Glutamatergic neuron (in vitro differentiated cells): ENCODE measurements around the gene ACKR1. TPM values are rescaled to one million over a fixed set of nuclear protein-coding genes. Genes with fewer than 3 reads are reported as not detected.

ENCODE experiments used
- DNase-seq: peaks from one replicate; pipeline ENCODE4 v3.0.0; 2022
- H3K27ac Mint-ChIP-seq: one replicate; pipeline ENCODE4 v1.8.0; 2020; ENCODE audit warnings: mild to moderate bottlenecking, mixed read lengths, inconsistent platforms; ENCODE audit not compliant: unreplicated experiment
- H3K27me3 Mint-ChIP-seq: one replicate; pipeline ENCODE4 v1.8.0; 2020; ENCODE audit warnings: mild to moderate bottlenecking, moderate library complexity, mixed read lengths, inconsistent platforms; ENCODE audit not compliant: unreplicated experiment
- H3K36me3 Mint-ChIP-seq: one replicate; pipeline ENCODE4 v1.8.0; 2020; ENCODE audit warnings: mild to moderate bottlenecking, mixed read lengths, inconsistent platforms; ENCODE audit not compliant: unreplicated experiment
- H3K4me1 Mint-ChIP-seq: one replicate; pipeline ENCODE4 v1.8.0; 2020; ENCODE audit warnings: mild to moderate bottlenecking, low read depth, mixed read lengths, inconsistent platforms; ENCODE audit not compliant: unreplicated experiment
- H3K4me3 Mint-ChIP-seq: one replicate; pipeline ENCODE4 v1.8.0; 2020; ENCODE audit warnings: mild to moderate bottlenecking, mixed read lengths, inconsistent platforms; ENCODE audit not compliant: unreplicated experiment
- H3K9me3 Mint-ChIP-seq: one replicate; pipeline ENCODE4 v1.8.0; 2020; ENCODE audit warnings: mild to moderate bottlenecking, moderate library complexity, mixed read lengths, inconsistent platforms; ENCODE audit not compliant: unreplicated experiment
- total RNA-seq: library from RNA; stranded (reverse); fragmentation: NEBNext Ultra II Directional; extraction: Animal tissue kit (Norgen Biotek cat#: 25700); gene quantifications from one replicate; pipeline ENCODE4 v1.2.1, GENCODE V29; 2021; ENCODE audit not compliant: unreplicated experiment
- TF ChIP-seq, protein P1 (sequence below): fragments of 200-600 bp; sonication (generic); IDR thresholded peaks from one replicate; pipeline ENCODE4 v1.5.0; 2021; ENCODE audit not compliant: partially characterized antibody, unreplicated experiment

The ACKR1 gene
- total RNA-seq, 1 donor from 2014 or later: 13.5 TPM

DNA sequence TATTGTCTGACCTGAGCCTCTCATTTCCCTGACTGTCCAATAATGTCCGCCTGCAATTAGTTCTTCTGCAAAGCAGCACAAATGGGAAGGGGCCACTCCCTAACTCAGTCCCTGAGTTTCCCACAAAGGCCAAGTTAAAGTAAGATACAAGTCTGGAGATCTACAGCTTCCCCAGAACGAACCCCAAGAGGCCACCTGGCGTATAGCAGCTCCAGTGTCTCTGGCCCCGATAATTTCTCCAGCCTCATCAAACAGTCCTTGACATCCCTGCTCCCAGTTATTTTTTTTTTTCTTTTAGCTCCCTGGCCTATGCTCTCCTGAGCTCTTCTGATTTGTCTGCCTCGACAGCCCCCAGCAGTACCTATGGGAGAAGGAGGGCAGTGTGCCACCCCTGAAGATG is 8.1 kb upstream of the ACKR1 start:
- Mint-ChIP-seq H3K27ac (peak overlapping the region; percentile 97), H3K4me3 (peak overlapping the region; percentile 44), H3K4me1 (peaks cover 49% of the 10 kb centered on the region), H3K9me3 (peaks cover 11% of the 10 kb centered on the region), H3K36me3 (peaks cover 29% of the 10 kb centered on the region), H3K27me3 (peaks cover 15% of the 10 kb centered on the region)
- no peak for DNase-seq
- TF ChIP-seq, protein P1, sequence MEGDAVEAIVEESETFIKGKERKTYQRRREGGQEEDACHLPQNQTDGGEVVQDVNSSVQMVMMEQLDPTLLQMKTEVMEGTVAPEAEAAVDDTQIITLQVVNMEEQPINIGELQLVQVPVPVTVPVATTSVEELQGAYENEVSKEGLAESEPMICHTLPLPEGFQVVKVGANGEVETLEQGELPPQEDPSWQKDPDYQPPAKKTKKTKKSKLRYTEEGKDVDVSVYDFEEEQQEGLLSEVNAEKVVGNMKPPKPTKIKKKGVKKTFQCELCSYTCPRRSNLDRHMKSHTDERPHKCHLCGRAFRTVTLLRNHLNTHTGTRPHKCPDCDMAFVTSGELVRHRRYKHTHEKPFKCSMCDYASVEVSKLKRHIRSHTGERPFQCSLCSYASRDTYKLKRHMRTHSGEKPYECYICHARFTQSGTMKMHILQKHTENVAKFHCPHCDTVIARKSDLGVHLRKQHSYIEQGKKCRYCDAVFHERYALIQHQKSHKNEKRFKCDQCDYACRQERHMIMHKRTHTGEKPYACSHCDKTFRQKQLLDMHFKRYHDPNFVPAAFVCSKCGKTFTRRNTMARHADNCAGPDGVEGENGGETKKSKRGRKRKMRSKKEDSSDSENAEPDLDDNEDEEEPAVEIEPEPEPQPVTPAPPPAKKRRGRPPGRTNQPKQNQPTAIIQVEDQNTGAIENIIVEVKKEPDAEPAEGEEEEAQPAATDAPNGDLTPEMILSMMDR: peak; percentile 33

DNA sequence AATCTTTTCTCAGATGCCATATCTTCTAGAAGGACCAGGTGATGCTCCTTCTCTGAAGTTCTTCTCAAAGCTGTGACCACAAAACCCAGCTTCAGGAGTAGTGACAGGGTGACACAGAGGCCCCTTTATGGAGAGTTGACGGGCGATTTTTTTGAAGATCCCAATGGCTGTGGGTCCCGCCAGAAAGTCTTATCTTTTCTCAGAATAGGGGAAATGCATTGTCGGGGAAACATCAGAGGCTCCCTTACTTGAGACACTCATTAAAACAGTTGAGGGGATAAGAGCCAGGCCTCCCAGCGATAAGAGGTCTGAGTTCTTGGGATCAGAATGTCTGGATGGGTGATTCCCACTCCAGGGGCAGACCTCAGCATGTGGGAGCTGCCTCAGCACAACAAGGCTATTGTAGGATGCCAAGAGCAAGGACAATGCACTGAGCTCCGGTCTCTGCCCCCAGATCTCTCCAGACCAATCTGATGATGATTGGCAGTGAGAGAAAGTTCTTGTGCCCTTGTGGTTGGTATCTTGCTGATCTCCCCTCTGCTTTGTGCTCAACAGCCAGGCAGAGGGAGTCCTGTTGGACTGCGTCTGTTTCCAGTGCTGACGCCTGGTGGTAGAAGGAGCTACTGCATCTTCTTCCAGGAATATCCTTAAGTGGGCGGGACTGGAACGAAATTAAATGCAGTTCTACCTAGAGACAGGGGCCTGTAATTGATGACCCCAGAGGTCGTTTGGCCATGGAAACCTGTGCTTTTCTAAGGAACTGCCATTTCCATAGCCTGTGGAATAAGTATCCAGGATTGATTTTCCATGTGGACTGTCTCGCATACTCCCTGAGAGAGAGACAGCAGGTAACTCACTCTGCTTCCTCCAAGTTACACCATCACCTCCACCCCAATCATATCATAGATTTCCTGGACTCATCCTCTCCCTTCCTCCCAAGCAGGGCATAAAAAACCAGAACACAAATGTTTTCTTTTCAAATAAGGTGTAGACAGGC is 6.8 kb upstream of the ACKR1 start:
- H3K4me3 Mint-ChIP-seq: peak overlapping the region; percentile 56
- TF ChIP-seq, protein P1: peak; percentile 94
- H3K9me3 Mint-ChIP-seq: peaks cover 11% of the 10 kb centered on the region
- no peak overlapping the region for H3K27ac Mint-ChIP-seq
- peaks cover 45% of the 10 kb centered on the region for H3K4me1 Mint-ChIP-seq
- H3K27me3 Mint-ChIP-seq: peaks cover 15% of the 10 kb centered on the region
- peaks cover 24% of the 10 kb centered on the region for H3K36me3 Mint-ChIP-seq
- peak; percentile 83 for DNase-seq

DNA sequence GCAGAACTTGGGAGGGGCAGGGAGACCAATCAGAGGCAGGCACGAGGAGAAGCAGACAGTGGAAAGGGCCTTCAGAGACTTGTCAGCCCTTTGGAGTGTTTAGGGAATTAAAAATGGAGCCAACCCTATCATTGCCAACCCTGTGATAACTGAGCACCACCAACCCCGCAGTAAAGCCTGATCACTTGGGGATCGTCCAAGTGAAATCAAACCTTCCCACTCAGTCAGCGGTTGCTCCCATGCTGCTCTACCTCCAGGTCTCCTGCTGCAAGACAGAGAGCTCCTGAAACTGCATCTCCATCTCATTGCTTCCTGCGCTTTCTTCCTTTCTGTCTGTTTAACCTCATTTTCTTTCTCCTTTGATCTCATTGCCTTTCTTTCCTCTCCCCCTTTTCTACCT is 4.8 kb upstream of the ACKR1 start:
- DNase-seq: no peak
- Mint-ChIP-seq H3K4me1 (peaks cover 39% of the 10 kb centered on the region), H3K4me3 (peak overlapping the region; percentile 9), H3K36me3 (peaks cover 16% of the 10 kb centered on the region), H3K27me3 (peaks cover 19% of the 10 kb centered on the region), H3K27ac (no peak overlapping the region), H3K9me3 (peaks cover 20% of the 10 kb centered on the region)
- TF ChIP-seq, protein P1: no peak

DNA sequence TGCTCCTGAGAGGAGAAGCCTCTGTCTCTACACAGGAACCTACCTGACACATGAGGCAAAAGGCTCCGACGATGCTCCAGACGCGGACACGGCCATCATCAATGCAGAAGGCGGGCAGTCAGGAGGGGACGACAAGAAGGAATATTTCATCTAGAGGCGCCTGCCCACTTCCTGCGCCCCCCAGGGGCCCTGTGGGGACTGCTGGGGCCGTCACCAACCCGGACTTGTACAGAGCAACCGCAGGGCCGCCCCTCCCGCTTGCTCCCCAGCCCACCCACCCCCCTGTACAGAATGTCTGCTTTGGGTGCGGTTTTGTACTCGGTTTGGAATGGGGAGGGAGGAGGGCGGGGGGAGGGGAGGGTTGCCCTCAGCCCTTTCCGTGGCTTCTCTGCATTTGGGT is 3.9 kb upstream of the ACKR1 start:
- Mint-ChIP-seq H3K27me3 (peaks cover 15% of the 10 kb centered on the region), H3K4me3 (no peak overlapping the region), H3K36me3 (peaks cover 16% of the 10 kb centered on the region), H3K27ac (peak overlapping the region; percentile 8), H3K9me3 (peaks cover 17% of the 10 kb centered on the region), H3K4me1 (peaks cover 37% of the 10 kb centered on the region)
- DNase-seq: no peak
- TF ChIP-seq, protein P1: no peak

DNA sequence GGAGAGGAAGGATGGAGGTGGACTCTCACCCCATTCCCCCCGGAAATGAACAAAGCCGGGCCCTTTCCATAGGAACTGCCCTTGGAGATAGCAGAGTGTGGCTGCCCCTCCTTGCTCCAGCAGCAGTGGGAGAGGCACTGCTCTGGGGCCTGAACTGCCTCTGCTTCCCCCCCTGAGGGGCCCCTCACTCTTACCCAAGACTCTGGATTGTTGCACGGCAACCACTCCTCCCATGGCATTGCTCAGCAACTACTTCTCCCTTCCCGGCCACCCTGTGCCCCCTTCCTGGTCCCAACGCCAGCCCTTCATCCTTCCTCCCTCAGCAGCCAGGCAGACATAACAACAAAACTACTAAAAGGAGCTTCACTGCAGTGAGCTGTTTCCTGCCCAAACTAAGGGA is 3.0 kb upstream of the ACKR1 start:
- no peak for DNase-seq
- TF ChIP-seq, protein P1: no peak
- H3K4me3 Mint-ChIP-seq: no peak overlapping the region
- H3K9me3 Mint-ChIP-seq: peaks cover 17% of the 10 kb centered on the region
- H3K27me3 Mint-ChIP-seq: peaks cover 15% of the 10 kb centered on the region
- H3K36me3 Mint-ChIP-seq: peaks cover 16% of the 10 kb centered on the region
- H3K27ac Mint-ChIP-seq: no peak overlapping the region
- H3K4me1 Mint-ChIP-seq: peaks cover 33% of the 10 kb centered on the region
